ENCODE measurements around the gene CD48. TPM values are rescaled to one million over a fixed set of nuclear protein-coding genes. Genes with fewer than 3 reads are reported as not detected.

CD48 gene
- polyA plus RNA-seq, 1 of the 3 experiments (the other 2 are of a cell fraction), result not detected

GRCh38 chr1:160726498-160727315, 15.1 kb upstream of the CD48 start (continued):
- no peak for TF ChIP-seq REST (IDR thresholded peaks at IDR 0.05; ENCODE audit: low read depth, low read length)
- no peak for TF ChIP-seq NRF1 (IDR thresholded peaks at IDR 0.05; ENCODE audit: low read depth, low read length)
- TF ChIP-seq PBX3 (IDR thresholded peaks at IDR 0.05), result no peak
- no peak for TF ChIP-seq RCOR1 (IDR thresholded peaks at IDR 0.05; ENCODE audit: low read length)
- TF ChIP-seq TAF1 (IDR thresholded peaks at IDR 0.05; ENCODE audit: borderline replicate concordance, low read depth, low read length), result no peak
- TF ChIP-seq POLR2AphosphoS5 (IDR thresholded peaks at IDR 0.05; ENCODE audit: low read depth, low read length), result no peak
- TF ChIP-seq MAX (IDR thresholded peaks at IDR 0.05; ENCODE audit: low read depth), result no peak

GRCh38 chr1:160726114-160726497, 14.5 kb upstream of the CD48 start:
- Histone ChIP-seq H3K4me1 (ENCODE audit: control insufficient read depth in 1 of 2, insufficient read depth in 2 of 2, low read depth in 1 of 2, low read length in 1 of 2) (no peaks in the 10 kb centered on the region), H3F3A (replicated peaks; ENCODE audit: insufficient read depth) (peaks cover 3% of the 10 kb centered on the region), H3K9me2 (no peaks in the 10 kb centered on the region), H3K4me3 (ENCODE audit: low read depth in 2 of 2, low read length in 1 of 2) (no peak overlapping the region), H3K27me3 (ENCODE audit: insufficient read depth) (peaks cover 11% of the 10 kb centered on the region), H3K27ac (ENCODE audit: low read depth in 2 of 2, low read length in 1 of 2) (no peak overlapping the region), H4K20me1 (ENCODE audit: insufficient read depth) (no peaks in the 10 kb centered on the region), H3K79me2 (ENCODE audit: insufficient read depth) (no peaks in the 10 kb centered on the region), H3K36me3 (replicated peaks in 1 of 2; ENCODE audit: control insufficient read depth in 1 of 2, insufficient read depth in 2 of 2, low read length in 1 of 2) (no peaks in the 10 kb centered on the region), H3K4me2 (no peak overlapping the region), H2AFZ (ENCODE audit: low read depth) (no peak overlapping the region; the same call in 1 of the 2 replicates), H3K9ac (no peak overlapping the region), H3K9me3 (no peaks in the 10 kb centered on the region)
- no peak for DNase-seq
- CTCF ChIA-PET, result interaction anchor here (1.1 to 2.1 kb wide), 3 partner anchors 10 to 160 kb away, joined by 4 to 11 read pairs (median 4); no protein-coding TSS in a partner anchor
- POLR2A ChIA-PET, result no interaction called here
- 16% methylated on average over 3 of the region's 3 CpGs for WGBS (ENCODE audit: low lambda C conversion rate)
- TF ChIP-seq MEF2A (IDR thresholded peaks at IDR 0.05; ENCODE audit: borderline replicate concordance, low read depth) (no peak), SIN3A (IDR thresholded peaks at IDR 0.05; ENCODE audit: borderline replicate concordance, low read depth, low read length) (no peak), FOXM1 (IDR thresholded peaks at IDR 0.05; ENCODE audit: low read depth) (no peak), EZH2phosphoT487 (IDR thresholded peaks at IDR 0.05; ENCODE audit: borderline replicate concordance, low read depth) (no peak), CHD2 (IDR thresholded peaks at IDR 0.05; ENCODE audit: low read length, partially characterized antibody) (no peak), USF1 (IDR thresholded peaks at IDR 0.05; ENCODE audit: borderline replicate concordance, low read depth) (no peak), TCF12 (IDR thresholded peaks at IDR 0.05) (no peak), NRF1 (IDR thresholded peaks at IDR 0.05; ENCODE audit: low read depth, low read length) (no peak), GABPA (IDR thresholded peaks at IDR 0.05; ENCODE audit: low read depth) (no peak), CTCF (IDR thresholded peaks at IDR 0.05) (no peak), RFX5 (IDR thresholded peaks at IDR 0.05; ENCODE audit: low read length) (no peak), REST (IDR thresholded peaks at IDR 0.05; ENCODE audit: low read depth, low read length) (no peak), SMC3 (IDR thresholded peaks at IDR 0.05; ENCODE audit: low read depth, low read length) (no peak), RAD21 (IDR thresholded peaks at IDR 0.05; ENCODE audit: low read length) (no peak)
